CD4-positive, alpha-beta T cell treated with Interleukin-15 for 1 hour (primary cell): ENCODE measurements around the gene KCTD19.

Experiments
- DNase-seq: peaks from one replicate; pipeline ENCODE4 v3.0.0-alpha.2; 2020

KCTD19 gene

GRCh38 chr16:67256701-67257230, 69.8 kb downstream of the KCTD19 start:
- DNase-seq = no peak

GRCh38 chr16:67255553-67256221, 70.9 kb downstream of the KCTD19 start:
- no peak for DNase-seq

- DNase-seq = no peak
These were observed 71.6 kb downstream of the KCTD19 start for GRCh38 chr16:67254801-67255552.

- no peak for DNase-seq
These were observed 73.7 kb downstream of the KCTD19 start for GRCh38 chr16:67252609-67253497.

- no peak for DNase-seq
These were observed 76.6 kb downstream of the KCTD19 start for GRCh38 chr16:67250045-67250327.

GRCh38 chr16:67249178-67250044, 77.1 kb downstream of the KCTD19 start:
- no peak for DNase-seq

- DNase-seq = no peak
These were observed 78.0 kb downstream of the KCTD19 start, which contains the start of gene SLC9A5 for GRCh38 chr16:67248401-67249177. TSS of gene SLC9A5 (plus strand) at chr16:67248979. CDS start at chr16:67249015, 36 bp downstream.

- DNase-seq = no peak
These were observed 78.5 kb downstream of the KCTD19 start for GRCh38 chr16:67248073-67248400.

GRCh38 chr16:67247192-67248072, 79.1 kb downstream of the KCTD19 start, which contains the start of gene FHOD1:
TSS of gene FHOD1 (minus strand) at chr16:67247481. CDS start at chr16:67247410, 71 bp downstream.
- DNase-seq = peak; percentile 96

GRCh38 chr16:67246756-67247191, 79.8 kb downstream of the KCTD19 start:
- no peak for DNase-seq

- peak; percentile 51 for DNase-seq
These were observed 80.3 kb downstream of the KCTD19 start for GRCh38 chr16:67246081-67246755.

GRCh38 chr16:67245674-67246080, 80.9 kb downstream of the KCTD19 start:
- no peak for DNase-seq

GRCh38 chr16:67245186-67245585, 81.4 kb downstream of the KCTD19 start:
- no peak for DNase-seq

- peak; percentile 88 for DNase-seq
These were observed 82.0 kb downstream of the KCTD19 start for GRCh38 chr16:67244387-67245185.

GRCh38 chr16:67243481-67243880, 83.1 kb downstream of the KCTD19 start:
- no peak for DNase-seq

- no peak for DNase-seq
These were observed 84.3 kb downstream of the KCTD19 start for GRCh38 chr16:67242138-67242730.

- DNase-seq = no peak
These were observed 85.3 kb downstream of the KCTD19 start for GRCh38 chr16:67241008-67241900.
